ENCODE measurements around the gene GIN1.

Gene GIN1

GRCh38 chr5:103110403-103110802 is 9.5 kb downstream of the GIN1 start:
- no peak for TF ChIP-seq CTCF (IDR thresholded peaks at IDR 0.05; ENCODE audit: low read depth, low read length)
- H3K4me3 ChIP-seq (ENCODE audit: low read depth, low read length) = no peak overlapping the region

- TF ChIP-seq CTCF (IDR thresholded peaks at IDR 0.05; ENCODE audit: low read depth, low read length) = no peak
- H3K4me3 ChIP-seq (ENCODE audit: low read depth, low read length) = no peak overlapping the region
Observed at GRCh38 chr5:103109277-103109676, 10.7 kb downstream of the GIN1 start.

- no peak for TF ChIP-seq CTCF (IDR thresholded peaks at IDR 0.05; ENCODE audit: low read depth, low read length)
- no peak overlapping the region for H3K4me3 ChIP-seq (ENCODE audit: low read depth, low read length)
Observed at GRCh38 chr5:103108086-103108485, 11.9 kb downstream of the GIN1 start.

- H3K4me3 ChIP-seq (ENCODE audit: low read depth, low read length) = no peak overlapping the region
- no peak for TF ChIP-seq CTCF (IDR thresholded peaks at IDR 0.05; ENCODE audit: low read depth, low read length)
Observed at GRCh38 chr5:103102234-103102633, 17.7 kb downstream of the GIN1 start.

- TF ChIP-seq CTCF (IDR thresholded peaks at IDR 0.05; ENCODE audit: low read depth, low read length) = no peak
- H3K4me3 ChIP-seq (ENCODE audit: low read depth, low read length) = no peak overlapping the region
Observed at GRCh38 chr5:103101079-103101750, 18.7 kb downstream of the GIN1 start.

GRCh38 chr5:103098993-103099392 is 20.9 kb downstream of the GIN1 start:
- no peak for TF ChIP-seq CTCF (IDR thresholded peaks at IDR 0.05; ENCODE audit: low read depth, low read length)

GRCh38 chr5:103094737-103095136 is 25.2 kb downstream of the GIN1 start:
- no peak overlapping the region for H3K4me3 ChIP-seq (ENCODE audit: low read depth, low read length)
- no peak for TF ChIP-seq CTCF (IDR thresholded peaks at IDR 0.05; ENCODE audit: low read depth, low read length)

More at GRCh38 chr5:103098993-103099392, 20.9 kb downstream of the GIN1 start:
- H3K4me3 ChIP-seq (ENCODE audit: low read depth, low read length) = no peak overlapping the region

Measured in WI38 (cell line).